K562 (cell line): ENCODE measurements around the gene LAMTOR5. TPM values are rescaled to one million over a fixed set of nuclear protein-coding genes. Genes with fewer than 3 reads are reported as not detected.

Source experiments
- ATAC-seq: fragments of 200-7000 bp; cut with Tn5 transposase; 3 replicates; pipeline ENCODE4 v1.9.1; 2020; ENCODE audit warnings: moderate library complexity
- BruUV-seq: library from RNA; stranded (reverse); fragments of 400-500 nt; replicated peaks from 2 replicates; lab custom pipeline; 2021; lab: Mats Ljungman, UMichigan
- CTCF ChIA-PET: fragments of 300-600 bp; formaldehyde crosslinking; extraction: SDS; loops from one replicate; lab custom pipeline; 2021; ENCODE audit warnings: low intra/inter-chr PET ratio; lab: Yijun Ruan, JAX
- POLR2A ChIA-PET: fragments of 300-600, 350-650 bp; sonication (Branson Sonifier 250); formaldehyde crosslinking; extraction: SDS; loops from one replicate; lab custom pipeline; 2021; ENCODE audit warnings: antibody characterized with exemption, inconsistent platforms; lab: Yijun Ruan, JAX
- DNase-seq, 4 experiments: peaks; one replicate each; pipeline versions ENCODE4 v3.0.0 to v3.0.0-alpha.2; 2011 to 2018; ENCODE audit warnings: low spot score in 3 of 4, mixed read lengths in 3 of 4; ENCODE audit errors: extremely low read depth in 1 of 4
- FAIRE-seq: peaks from 2 replicates; lab custom pipeline; 2011; peaks lifted over from hg19 to GRCh38; lab: Jason Lieb, UNC
- H2AFZ ChIP-seq: 2 replicates; pipeline ENCODE4 v1.6.0; 2011; ENCODE audit warnings: low read depth, low read length, control low read depth, inconsistent platforms
- H3K27ac ChIP-seq: fragments of 200-600 bp; 3 replicates; pipeline ENCODE4 v1.8.0; 2011; ENCODE audit warnings: low read depth, mild to moderate bottlenecking, control low read depth, inconsistent platforms, low read length, moderate library complexity, mixed read lengths; ENCODE audit errors: extremely low read depth
- H3K27me3 ChIP-seq, 2 experiments: fragments of 300-600 bp in 1 of 2; 2 replicates in 1 of 2; 3 replicates in 1 of 2; pipeline versions ENCODE4 v1.6.0 to v1.8.0; 2011; ENCODE audit warnings: inconsistent platforms in 2 of 2, low read length in 2 of 2, mild to moderate bottlenecking in 1 of 2, mixed read lengths in 1 of 2, moderate library complexity in 1 of 2; ENCODE audit not compliant: control insufficient read depth in 2 of 2, insufficient read depth in 2 of 2
- H3K36me3 ChIP-seq: fragments of 300-600 bp; 3 replicates; pipeline ENCODE4 v1.8.0; 2011; ENCODE audit warnings: mild to moderate bottlenecking, low read length, inconsistent platforms; ENCODE audit not compliant: control insufficient read depth, insufficient read depth
- H3K4me1 ChIP-seq, 2 experiments: fragments of 200-600 bp in 1 of 2; replicated peaks in 1 of 2; 2 replicates in 1 of 2; 3 replicates in 1 of 2; pipeline versions ENCODE4 v1.5.1 to v1.8.0; 2011; ENCODE audit warnings: inconsistent platforms in 2 of 2, low read length in 2 of 2, mild to moderate bottlenecking in 1 of 2, mixed read lengths in 1 of 2, moderate library complexity in 1 of 2; ENCODE audit not compliant: control insufficient read depth in 2 of 2, insufficient read depth in 2 of 2
- H3K4me2 ChIP-seq: 2 replicates; pipeline ENCODE4 v1.6.1; 2011; ENCODE audit warnings: low read length, control low read depth, inconsistent platforms, mixed read lengths; ENCODE audit not compliant: insufficient read depth
- H3K4me3 ChIP-seq: fragments of 200-600 bp; sonication (generic), shearing (Covaris generic); 2 replicates; pipeline ENCODE4 v1.5.1; 2016; ENCODE audit warnings: control low read depth, inconsistent platforms
- H3K79me2 ChIP-seq: fragments of 200-600 bp; 3 replicates; pipeline ENCODE4 v1.8.0; 2011; ENCODE audit warnings: low read length, inconsistent platforms; ENCODE audit not compliant: control insufficient read depth, insufficient read depth
- H3K9ac ChIP-seq, 2 experiments: 2 replicates each; pipeline versions ENCODE4 v1.6.0 to v1.6.1; 2011; ENCODE audit warnings: low read depth in 2 of 2, low read length in 2 of 2, control low read depth in 1 of 2, inconsistent platforms in 1 of 2, mild to moderate bottlenecking in 1 of 2, mixed read lengths in 1 of 2; ENCODE audit not compliant: insufficient read depth in 1 of 2
- H3K9me1 ChIP-seq: one replicate; pipeline ENCODE4 v1.6.0; 2011; ENCODE audit warnings: inconsistent platforms, mild to moderate bottlenecking, low read length, moderate library complexity; ENCODE audit not compliant: control insufficient read depth, insufficient read depth
- H3K9me3 ChIP-seq: replicated peaks from 2 replicates; pipeline ENCODE4 v1.5.1; 2011; ENCODE audit warnings: low read depth, low read length, inconsistent platforms; ENCODE audit not compliant: control insufficient read depth, insufficient read depth
- H4K20me1 ChIP-seq: replicated peaks from 2 replicates; pipeline ENCODE4 v1.6.1; 2011; ENCODE audit warnings: low read length, inconsistent platforms, mixed read lengths; ENCODE audit not compliant: control insufficient read depth, insufficient read depth
- CBFA2T2 ChIP-seq: fragments of 450-650 bp; conservative IDR thresholded peaks from 2 replicates; pipeline ENCODE4 v1.6.1; 2017; ENCODE audit warnings: mild to moderate bottlenecking
- ETV1 ChIP-seq: fragments of 450-650 bp; conservative IDR thresholded peaks from 2 replicates; pipeline ENCODE4 v1.6.1; 2016; ENCODE audit warnings: missing genetic modification characterization, control low read depth, low read depth, missing compliant biosample characterization
- RAD51 ChIP-seq: fragments of 450-650 bp; IDR thresholded peaks from 2 replicates; pipeline ENCODE4 v1.7.1; 2016; ENCODE audit warnings: low read depth, mild to moderate bottlenecking, borderline replicate concordance
- TFE3 ChIP-seq: fragments of 450-650 bp; formaldehyde crosslinking; IDR thresholded peaks from 2 replicates; pipeline ENCODE4 v1.4.0; 2020; ENCODE audit warnings: mild to moderate bottlenecking, mixed read lengths
- TOE1 ChIP-seq, 2 experiments: fragments of 450-650 bp in 1 of 2; sonication (generic) in 1 of 2; formaldehyde crosslinking in 1 of 2; IDR thresholded peaks; 2 replicates each; pipeline versions ENCODE4 v1.7.1 to v1.8.0; 2016 to 2022; ENCODE audit warnings: borderline replicate concordance in 2 of 2, mild to moderate bottlenecking in 2 of 2, antibody characterized with exemption in 1 of 2, inconsistent platforms in 1 of 2, low read depth in 1 of 2, missing genetic modification reagents in 1 of 2, moderate library complexity in 1 of 2
- USF2 ChIP-seq: sonication (generic); formaldehyde crosslinking; IDR thresholded peaks from 2 replicates; pipeline ENCODE4 v1.5.0; 2020; ENCODE audit warnings: missing genetic modification reagents
- ZNF740 ChIP-seq, 3 experiments: fragments of 200-800 bp in 1 of 3; sonication (Bioruptor generic) in 1 of 3; sonication (generic) in 1 of 3; formaldehyde crosslinking in 1 of 3; IDR thresholded peaks; 2 replicates each; pipeline versions ENCODE4 v1.6.1 to v1.8.0; 2016 to 2022; ENCODE audit warnings: mild to moderate bottlenecking in 2 of 3, missing compliant biosample characterization in 2 of 3, missing genetic modification characterization in 2 of 3, missing genetic modification reagents in 1 of 3
- WGBS: fragments of 100-300 bp; shearing (Covaris generic); methylation state at CpG from one replicate; pipeline ENCODE4 v1.1.6; 2016; ENCODE audit warnings: low coverage, mixed read lengths; ENCODE audit not compliant: insufficient coverage; ENCODE audit errors: missing lambda C conversion rate; 5-methylcytosine and 5-hydroxymethylcytosine counted together
- in situ Hi-C: fragments of 300-500 bp; cut with MboI; formaldehyde crosslinking; loops from 4 replicates; pipeline ENCODE4 v1.15.0; 2018; ENCODE audit warnings: inconsistent platforms, mixed read lengths
- intact Hi-C: fragments of 100-400 bp; cut with micrococcal nuclease; formaldehyde crosslinking; loops from 2 replicates; pipeline ENCODE4 v1.14.2; 2022
- polyA plus RNA-seq, 8 experiments: library from polyadenylated mRNA; depleted of rRNA in 4 of 8; stranded (reverse) in 5 of 8; unstranded in 3 of 8; fragments of >200 nt; fragmentation: Nextera tagmentation in 2 of 8; fragmentation: Illumina TruSeq in 1 of 8; extraction: Ambion mirVana in 2 of 8; extraction: Trizol in 1 of 8; gene quantifications; 2 replicates each; pipeline versions ENCODE4 v1.2.1 to v1.2.3, GENCODE V29; 2011 to 2014; ENCODE audit warnings: inconsistent platforms in 1 of 8, missing spikeins in 1 of 8
- total RNA-seq, 7 experiments: library from RNA; depleted of rRNA in 6 of 7; stranded (reverse); fragments of >200 nt in 6 of 7; fragmentation: Illumina TruSeq in 2 of 7; extraction: Trizol in 2 of 7; gene quantifications; 2 replicates each; pipeline versions ENCODE4 v1.2.1 to v1.2.3, GENCODE V29; 2011 to 2021; ENCODE audit warnings: low replicate concordance in 1 of 7

Gene LAMTOR5
- total and polyA plus RNA-seq, 9 of the 15 experiments (the other 6 are each of a cell fraction or from before 2014, with no cell fraction given): 118 to 712 (median 241) TPM

- POLR2A ChIA-PET: interaction anchor here (1.0 to 1.3 kb wide), 3 partner anchors 10 to 253 kb away, joined by 3 to 4 read pairs (median 3); partner anchors contain the start of gene RBM15
- in situ Hi-C loops: loop anchor here (5.0 kb wide), 2 partner anchors 37 to 252 kb away; no protein-coding TSS in a partner anchor
Measured at GRCh38 chr1:110454328-110454727, 46.8 kb upstream of the LAMTOR5 start.

More at GRCh38 chr1:110454328-110454727, 46.8 kb upstream of the LAMTOR5 start:
- Histone ChIP-seq H2AFZ (no peak overlapping the region), H3K4me3 (no peak overlapping the region), H3K36me3 (no peaks in the 10 kb centered on the region), H3K4me1 (peaks cover 0 to 4% of the 10 kb centered on the region in 2 experiments; a peak in 2 of 5 replicates), H3K27me3 (peaks cover 35 to 64% of the 10 kb centered on the region in 2 experiments), H4K20me1 (peaks cover 17% of the 10 kb centered on the region; the same call in 1 of the 2 replicates), H3K9me1 (no peaks in the 10 kb centered on the region), H3K9me3 (no peaks in the 10 kb centered on the region), H3K4me2 (no peak overlapping the region), H3K79me2 (no peaks in the 10 kb centered on the region), H3K27ac (no peak overlapping the region), H3K9ac (no peak overlapping the region)
- 9% methylated on average over 1 of the region's 1 CpG for WGBS
- DNase-seq: no peak
- FAIRE-seq: no peak
- intact Hi-C loops: loop anchor here (1.0 kb wide), 1 partner anchor 42 kb away; no protein-coding TSS in a partner anchor
- ATAC-seq: no peak; the same call in 2 of the 3 replicates
- no TSS peak for BruUV-seq
- CTCF ChIA-PET: interaction anchor here (0.8 to 5.3 kb wide), 4 partner anchors 41 to 257 kb away, joined by 3 to 40 read pairs (median 8); no protein-coding TSS in a partner anchor
- TF ChIP-seq ZNF740 (CRISPR knock-in tag; IDR thresholded peaks at IDR 0.05) (no peak), ZNF740 (tag; IDR thresholded peaks at IDR 0.05) (no peak), CBFA2T2 (0 out of 2 replicates have a peak, but pooled peaks have one; percentile 3), ETV1 (tag) (no peak), TOE1 (IDR thresholded peaks at IDR 0.05; ENCODE audit: borderline replicate concordance) (peak; percentile 44; the same call in 1 of the 2 replicates), TOE1 (CRISPR knock-in tag; IDR thresholded peaks at IDR 0.05; ENCODE audit: borderline replicate concordance, low read depth) (no peak), RAD51 (peak; percentile 48; the same call in 1 of the 2 replicates), TFE3 (CRISPR knock-in tag) (peak; percentile 89), USF2 (CRISPR knock-in tag) (0 out of 2 replicates have a peak, but pooled peaks have one; percentile 12)
